PC-9 (cell line): ENCODE measurements around the gene CELF4. TPM values are rescaled to one million over a fixed set of nuclear protein-coding genes. Genes with fewer than 3 reads are reported as not detected.

Experiments used
- BruUV-seq: library from RNA; stranded (reverse); fragments of 400-500 nt; replicated peaks from 2 replicates; lab custom pipeline; 2021; lab: Mats Ljungman, UMichigan
- CTCF ChIA-PET: fragments of 300-600 bp; sonication (Branson Sonifier 250); formaldehyde crosslinking; loops from one replicate; lab custom pipeline; 2022; ENCODE audit warnings: antibody characterized with exemption; lab: Charles Lee
- POLR2A ChIA-PET: fragments of 300-600 bp; sonication (Branson Sonifier 250); formaldehyde crosslinking; loops from one replicate; lab custom pipeline; 2022; ENCODE audit warnings: antibody characterized with exemption; ENCODE audit not compliant: unreplicated experiment; lab: Charles Lee
- DNase-seq, 2 experiments: peaks; one replicate each; pipeline versions ENCODE4 v3.0.0 to v3.0.0-alpha.2; 2015 to 2022; ENCODE audit warnings: mixed read lengths in 1 of 2
- H2AFZ ChIP-seq: fragments of 200-600 bp; sonication (generic); 2 replicates; pipeline ENCODE4 v1.8.1; 2017; ENCODE audit warnings: antibody characterized with exemption
- H3F3A ChIP-seq: fragments of 200-600 bp; sonication (generic); 2 replicates; pipeline ENCODE4 v1.8.1; 2017; ENCODE audit warnings: antibody characterized with exemption, mild to moderate bottlenecking, low read depth; ENCODE audit not compliant: insufficient read depth
- H3K27ac ChIP-seq: fragments of 200-600 bp; sonication (generic); 2 replicates; pipeline ENCODE4 v1.6.1; 2016; ENCODE audit warnings: mixed run types
- H3K27me3 ChIP-seq: fragments of 200-600 bp; sonication (generic); 2 replicates; pipeline ENCODE4 v1.6.1; 2016; ENCODE audit warnings: low read depth, mixed run types; ENCODE audit not compliant: insufficient read depth
- H3K36me3 ChIP-seq: fragments of 200-600 bp; sonication (generic); 2 replicates; pipeline ENCODE4 v1.6.1; 2016; ENCODE audit warnings: low read depth, mixed run types
- H3K4me1 ChIP-seq: fragments of 200-600 bp; sonication (generic); replicated peaks from 2 replicates; pipeline ENCODE4 v1.6.1; 2016; ENCODE audit warnings: mixed run types; ENCODE audit not compliant: insufficient read depth
- H3K4me2 ChIP-seq: fragments of 200-600 bp; sonication (generic); 2 replicates; pipeline ENCODE4 v1.6.1; 2017; ENCODE audit warnings: mixed run types
- H3K4me3 ChIP-seq: fragments of 200-600 bp; sonication (generic); 2 replicates; pipeline ENCODE4 v1.6.1; 2016; ENCODE audit warnings: mixed run types
- H3K79me2 ChIP-seq: fragments of 200-600 bp; sonication (generic); 2 replicates; pipeline ENCODE4 v1.6.1; 2017; ENCODE audit warnings: low read depth, mixed run types
- H3K9me2 ChIP-seq: fragments of 200-600 bp; sonication (generic); 2 replicates; pipeline ENCODE4 v1.8.1; 2017; ENCODE audit warnings: mild to moderate bottlenecking; ENCODE audit not compliant: insufficient read depth
- H3K9me3 ChIP-seq: fragments of 200-600 bp; sonication (generic); 2 replicates; pipeline ENCODE4 v1.8.1; 2016; ENCODE audit warnings: low read depth; ENCODE audit not compliant: insufficient read depth
- H4K20me1 ChIP-seq: fragments of 200-600 bp; sonication (generic); 2 replicates; pipeline ENCODE4 v1.8.1; 2017; ENCODE audit not compliant: insufficient read depth
- CTCF ChIP-seq: fragments of 200-600 bp; sonication (generic); conservative IDR thresholded peaks from 2 replicates; pipeline ENCODE4 v1.6.1; 2017; ENCODE audit warnings: mixed run types, antibody characterized with exemption, mild to moderate bottlenecking, moderate library complexity
- EZH2 ChIP-seq: fragments of 200-600 bp; sonication (generic); IDR thresholded peaks from 2 replicates; pipeline ENCODE4 v1.8.0; 2017; ENCODE audit warnings: antibody characterized with exemption, low read depth
- intact Hi-C: fragments of 100-400 bp; cut with micrococcal nuclease; formaldehyde crosslinking; loops from one replicate; pipeline ENCODE4 v1.10.0; 2022; ENCODE audit not compliant: unreplicated experiment
- total RNA-seq: library from RNA; stranded (reverse); gene quantifications from 2 replicates; pipeline ENCODE4 v1.2.3, GENCODE V29; 2021

CELF4 gene
- total RNA-seq, 1 experiment from 2014 or later, result 1.2 TPM

DNA sequence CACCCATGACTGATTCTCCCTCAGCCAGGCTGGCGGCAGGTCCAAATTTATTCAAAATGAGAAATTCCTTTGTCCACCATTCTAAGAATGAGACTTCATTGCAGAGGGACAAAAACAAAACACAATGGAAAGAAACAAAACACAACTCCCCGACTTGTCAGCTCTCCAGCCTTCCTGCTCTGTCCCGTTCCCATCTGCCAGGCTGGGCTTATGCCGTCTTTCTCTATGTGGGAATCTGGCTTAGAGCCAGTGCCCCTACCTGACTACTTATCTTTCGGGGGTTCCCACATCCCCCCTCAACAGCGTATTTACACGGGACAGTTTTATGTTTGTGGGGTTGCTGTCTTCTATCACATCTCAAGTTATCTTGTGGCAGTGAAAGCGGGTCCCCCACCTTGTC, 13.8 kb downstream of the CELF4 start:
- intact Hi-C loops, result no loop called here
- TF ChIP-seq CTCF, result no peak
- no peak overlapping the region for H3K4me3 ChIP-seq

DNA sequence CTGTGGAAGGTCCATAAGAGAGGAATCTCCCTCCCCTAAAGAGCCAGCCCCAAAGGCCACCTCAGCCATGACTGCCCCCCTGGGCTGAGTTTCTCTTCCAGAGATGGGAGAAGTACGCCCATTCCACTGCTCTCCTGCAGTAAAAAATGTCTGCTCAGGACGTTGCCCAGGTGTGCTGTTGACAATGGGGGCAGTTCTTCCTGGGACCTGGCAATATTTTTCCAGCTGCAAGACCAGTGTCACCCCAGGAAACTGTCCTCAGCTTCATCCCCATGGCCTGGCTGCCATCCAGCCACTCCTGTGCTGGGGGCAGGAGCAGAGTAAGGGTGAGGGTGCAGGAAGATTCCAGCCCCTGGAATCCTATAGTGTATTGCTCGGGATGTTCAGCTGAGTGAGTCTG, 14.3 kb downstream of the CELF4 start:
- H3K9me2 ChIP-seq, result no peaks in the 10 kb centered on the region
- no peaks in the 10 kb centered on the region for H3K4me1 ChIP-seq
- no peak for DNase-seq
- no peak overlapping the region for H2AFZ ChIP-seq
- H3K4me3 ChIP-seq, result no peak overlapping the region
- H4K20me1 ChIP-seq, result no peaks in the 10 kb centered on the region
- H3K9me3 ChIP-seq, result no peaks in the 10 kb centered on the region
- no peaks in the 10 kb centered on the region for H3K79me2 ChIP-seq
- POLR2A ChIA-PET, result no interaction called here
- H3F3A ChIP-seq, result no peaks in the 10 kb centered on the region
- H3K27ac ChIP-seq, result no peak overlapping the region
- TF ChIP-seq EZH2, result no peak
- no peak for TF ChIP-seq CTCF
- intact Hi-C loops, result no loop called here
- H3K4me2 ChIP-seq, result no peak overlapping the region
- no TSS peak for BruUV-seq
- peaks cover 48% of the 10 kb centered on the region for H3K27me3 ChIP-seq
- no peaks in the 10 kb centered on the region for H3K36me3 ChIP-seq
- CTCF ChIA-PET, result no interaction called here

More for the DNA sequence above, 13.8 kb downstream of the CELF4 start:
- no peak for DNase-seq
- Histone ChIP-seq H3K79me2 (no peaks in the 10 kb centered on the region), H3K36me3 (no peaks in the 10 kb centered on the region), H3K27ac (no peak overlapping the region), H2AFZ (no peak overlapping the region), H3F3A (no peaks in the 10 kb centered on the region), H4K20me1 (no peaks in the 10 kb centered on the region), H3K4me1 (no peaks in the 10 kb centered on the region), H3K9me2 (no peaks in the 10 kb centered on the region), H3K4me2 (no peak overlapping the region), H3K27me3 (peaks cover 43% of the 10 kb centered on the region), H3K9me3 (no peaks in the 10 kb centered on the region)
- ChIA-PET CTCF (no interaction called here), POLR2A (no interaction called here)
- BruUV-seq, result no TSS peak

GRCh38 chr18:37550118-37550875, 15.3 kb downstream of the CELF4 start:
- Histone ChIP-seq H3K4me2 (no peak overlapping the region), H3K27ac (no peak overlapping the region), H3K9me2 (no peaks in the 10 kb centered on the region), H4K20me1 (no peaks in the 10 kb centered on the region), H3K79me2 (no peaks in the 10 kb centered on the region), H3K9me3 (no peaks in the 10 kb centered on the region), H3K27me3 (peaks cover 58% of the 10 kb centered on the region), H3K4me3 (no peak overlapping the region), H2AFZ (no peak overlapping the region), H3K36me3 (no peaks in the 10 kb centered on the region), H3K4me1 (no peaks in the 10 kb centered on the region), H3F3A (no peaks in the 10 kb centered on the region)
- ChIA-PET POLR2A (no interaction called here), CTCF (no interaction called here)
- no TSS peak for BruUV-seq
- DNase-seq, result no peak
- intact Hi-C loops, result no loop called here
- no peak for TF ChIP-seq EZH2
- no peak for TF ChIP-seq CTCF
